NCI-H1930 (cell line): ENCODE results near the gene DUOXA2.
"Not testable (repeated sequence)": the region's sequence is repeated elsewhere in the genome, so short reads cannot be mapped to it uniquely, and the experiment has no call there.

Experiments
- DNase-seq, 2 experiments: peaks; one replicate each; lab custom pipeline; 2025; lab: John Stamatoyannopoulos, UW

Gene DUOXA2

DNA sequence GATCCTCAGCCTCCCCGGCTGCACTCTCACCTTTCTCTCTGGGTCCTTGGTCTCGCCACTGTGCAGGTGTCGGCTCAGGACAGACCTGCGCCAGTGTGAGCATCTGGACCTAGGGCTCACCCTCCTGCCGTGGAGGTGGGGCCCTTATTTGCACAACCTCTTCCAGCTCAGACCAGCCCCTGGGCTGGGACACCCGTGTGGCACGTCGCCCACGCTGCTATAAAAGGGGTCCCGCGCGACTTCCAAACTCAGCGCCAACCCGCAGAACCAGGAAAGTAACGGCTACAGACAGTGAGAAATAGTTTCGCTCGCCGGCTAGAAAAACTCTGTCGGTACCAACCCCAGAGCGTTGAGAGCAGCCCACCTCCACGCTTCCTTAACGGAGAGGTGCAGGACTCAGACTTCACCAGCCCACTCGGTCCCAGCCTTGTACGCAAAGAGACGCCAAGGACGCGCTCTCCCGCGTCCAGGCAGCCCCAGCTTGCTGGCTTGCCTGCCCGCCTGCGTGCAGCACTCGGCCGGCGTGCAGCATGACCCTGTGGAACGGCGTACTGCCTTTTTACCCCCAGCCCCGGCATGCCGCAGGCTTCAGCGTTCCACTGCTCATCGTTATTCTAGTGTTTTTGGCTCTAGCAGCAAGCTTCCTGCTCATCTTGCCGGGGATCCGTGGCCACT, at the start of gene DUOXA2, which contains the start of gene DUOX2:
Gene DUOXA2, plus strand, starts transcription at position 251 of the 675 bp plus-strand sequence. Its CDS starts 280 bp downstream, at position 531.
Gene DUOX2, minus strand, starts transcription at position 97 of the 675 bp plus-strand sequence. CDS start 761 bp downstream, outside the sequence.
- DNase-seq = no peak

DNA sequence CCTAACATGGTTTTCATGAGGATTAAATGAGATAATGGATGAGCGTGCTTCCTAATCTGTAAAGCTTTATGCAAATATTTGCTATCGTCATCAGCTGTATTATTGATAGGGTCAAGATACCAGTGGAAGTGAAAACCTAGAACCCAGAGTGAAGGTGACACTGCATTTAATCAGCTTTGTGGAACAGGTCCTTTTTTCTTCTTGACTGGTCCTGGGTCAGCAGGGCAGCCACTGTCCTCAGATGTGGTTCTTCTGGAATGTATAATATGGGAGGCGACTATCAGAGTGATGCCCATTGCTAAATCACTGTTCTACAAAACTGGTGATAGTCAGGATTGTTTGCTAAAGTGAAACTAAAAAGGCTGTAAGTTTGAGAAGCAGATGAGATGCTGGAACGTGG, 49.7 kb upstream of the DUOXA2 start:
- DNase-seq = no peak

DNA sequence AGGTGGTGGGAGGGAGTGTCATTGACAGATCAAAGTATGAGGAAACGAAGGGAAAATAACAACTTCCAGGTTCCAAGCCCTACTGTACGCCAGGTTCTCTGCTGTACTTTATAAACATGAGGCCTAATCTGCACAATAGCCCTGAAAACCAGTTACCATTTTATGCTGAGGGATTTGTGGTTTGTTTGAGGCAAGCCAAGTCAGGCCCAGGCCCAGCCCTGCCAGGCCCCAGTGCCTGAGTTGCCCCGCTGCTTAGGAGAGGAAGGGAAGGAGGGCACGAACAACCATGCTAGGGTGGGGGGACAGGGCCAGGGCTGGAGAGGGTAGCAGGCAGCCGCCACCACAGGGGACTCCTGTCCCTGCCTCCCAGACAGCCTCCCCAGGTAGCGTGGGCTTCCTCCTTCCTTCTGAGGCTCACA, 44.2 kb upstream of the DUOXA2 start:
- DNase-seq = not testable (repeated sequence)

DNA sequence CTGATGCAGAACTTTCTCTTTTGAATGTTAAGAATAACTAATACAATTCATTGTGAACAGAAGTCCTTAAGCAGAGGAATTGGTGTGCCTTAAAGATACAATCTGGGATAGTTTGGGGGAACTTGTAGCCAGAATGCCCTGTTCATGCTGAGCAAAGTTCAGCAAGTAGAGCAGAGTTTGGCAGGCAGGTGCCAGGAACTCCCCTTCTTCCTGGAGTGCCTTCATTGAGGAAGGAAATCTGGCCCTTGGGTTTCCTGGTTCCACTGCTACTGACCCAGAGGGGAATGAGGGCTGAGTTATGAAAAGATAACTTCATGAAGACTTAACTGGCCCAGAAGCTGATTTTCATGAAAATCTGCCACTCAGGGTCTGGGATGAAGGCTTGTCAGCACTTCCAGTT, 40.5 kb upstream of the DUOXA2 start:
- not testable (repeated sequence) for DNase-seq

DNA sequence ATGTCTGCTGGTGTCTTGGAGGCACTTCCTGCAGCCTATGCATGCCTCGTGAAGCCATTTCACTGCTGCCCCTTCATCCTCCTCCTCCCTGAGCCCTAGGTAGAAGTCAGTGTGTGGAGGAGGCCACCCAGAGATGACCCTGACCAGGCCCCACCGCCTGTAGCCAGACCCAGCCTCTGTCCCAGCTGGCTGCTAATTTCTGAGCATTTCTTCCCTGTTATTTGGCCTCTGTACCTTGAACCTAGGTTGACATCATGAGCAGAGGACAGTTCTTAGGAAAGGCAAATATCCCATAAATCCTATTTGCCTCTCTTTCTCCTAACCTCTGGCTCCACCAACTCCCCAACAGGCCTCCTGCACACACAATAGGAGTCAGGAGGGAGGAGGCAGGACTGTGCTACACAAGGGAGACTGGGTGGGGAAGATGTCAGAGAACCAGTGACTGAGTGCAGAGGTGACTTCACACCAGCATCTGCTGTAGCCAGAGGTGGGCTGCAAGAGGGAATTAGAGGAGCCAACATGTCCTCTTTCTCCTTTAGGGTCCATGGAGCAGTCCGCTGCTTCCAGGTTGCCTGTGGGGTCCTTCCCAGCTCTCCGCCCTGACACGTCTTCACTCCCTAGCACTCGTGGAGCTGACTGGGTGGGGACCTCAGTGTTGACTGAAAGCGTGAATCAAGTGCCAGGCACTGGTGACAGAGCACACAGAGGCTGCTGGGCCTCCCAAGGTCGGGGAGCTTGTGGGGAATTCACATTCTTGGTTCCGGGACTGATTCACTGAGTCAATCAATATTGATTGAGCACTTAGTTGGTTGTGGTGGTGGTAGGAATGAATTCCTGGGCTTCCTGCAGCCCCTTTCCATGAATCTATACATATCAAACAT, 38.4 kb upstream of the DUOXA2 start:
- DNase-seq = not testable (repeated sequence)

DNA sequence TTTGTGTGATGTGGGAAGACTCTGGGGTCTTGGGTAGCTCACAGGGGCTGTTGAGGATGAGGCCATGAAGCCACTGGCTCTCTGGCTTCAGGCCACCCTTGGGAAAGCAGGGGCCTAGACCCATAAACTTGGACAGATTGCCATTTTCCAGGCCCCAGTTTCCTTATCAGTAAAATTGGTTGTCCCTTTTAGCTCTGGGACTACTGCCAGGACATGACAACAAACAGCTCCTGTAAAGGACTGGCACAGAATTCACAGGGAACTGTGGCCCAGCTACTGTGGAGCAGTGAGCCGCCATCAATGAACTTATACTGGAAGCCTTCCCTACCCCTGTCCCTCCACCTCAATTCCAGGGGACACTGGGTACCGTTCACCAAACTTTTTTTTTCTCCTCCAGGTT, 36.7 kb upstream of the DUOXA2 start:
- DNase-seq = not testable (repeated sequence)

DNA sequence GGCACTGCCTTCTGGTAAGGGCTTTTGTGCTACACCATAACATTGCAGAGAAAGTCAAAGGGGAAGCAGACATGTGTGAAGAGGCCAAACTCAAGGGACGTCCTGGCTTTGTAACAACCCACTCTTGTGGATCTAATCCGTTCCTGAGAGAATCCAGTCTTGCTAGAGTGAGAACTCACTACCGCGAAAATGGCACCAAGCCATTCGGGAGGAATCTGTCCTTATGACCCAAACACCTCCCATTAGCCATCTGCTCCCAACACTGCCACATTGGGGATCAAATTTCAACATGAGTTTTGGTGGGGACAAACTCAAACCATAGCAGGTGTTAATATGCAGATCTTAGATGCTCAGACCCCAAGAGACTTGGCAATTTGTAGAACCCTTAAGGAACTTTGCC, 34.9 kb upstream of the DUOXA2 start:
- DNase-seq = not testable (repeated sequence)

DNA sequence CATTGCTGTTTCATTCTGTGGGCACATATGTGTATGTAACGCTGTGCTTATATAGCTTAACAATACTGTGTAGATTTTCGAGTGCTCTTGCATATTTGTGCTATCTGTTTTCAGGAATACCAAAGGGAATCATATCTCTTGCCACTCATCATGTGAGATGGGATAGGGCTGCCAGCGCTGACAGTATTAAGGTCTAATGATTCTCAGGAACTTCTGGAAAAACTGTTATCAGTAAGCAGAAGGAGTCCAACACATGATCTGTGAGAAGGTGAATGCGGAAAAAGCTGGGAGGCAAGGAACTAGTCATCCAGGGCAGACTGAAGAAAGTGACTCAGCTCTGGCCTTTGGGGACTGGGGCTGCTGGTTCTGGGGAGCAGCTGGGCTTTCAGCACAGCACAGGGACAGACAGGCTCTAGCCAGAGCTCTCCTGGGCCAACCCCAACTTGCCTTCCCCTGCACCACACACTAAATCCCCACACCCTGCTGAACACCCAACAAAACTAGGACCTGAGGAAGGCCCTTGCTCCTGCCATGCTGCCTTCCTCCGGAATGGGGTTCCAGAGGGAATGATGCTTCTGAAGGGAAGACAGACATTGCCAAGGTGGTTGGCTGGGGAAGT, 34.4 kb upstream of the DUOXA2 start:
- not testable (repeated sequence) for DNase-seq

DNA sequence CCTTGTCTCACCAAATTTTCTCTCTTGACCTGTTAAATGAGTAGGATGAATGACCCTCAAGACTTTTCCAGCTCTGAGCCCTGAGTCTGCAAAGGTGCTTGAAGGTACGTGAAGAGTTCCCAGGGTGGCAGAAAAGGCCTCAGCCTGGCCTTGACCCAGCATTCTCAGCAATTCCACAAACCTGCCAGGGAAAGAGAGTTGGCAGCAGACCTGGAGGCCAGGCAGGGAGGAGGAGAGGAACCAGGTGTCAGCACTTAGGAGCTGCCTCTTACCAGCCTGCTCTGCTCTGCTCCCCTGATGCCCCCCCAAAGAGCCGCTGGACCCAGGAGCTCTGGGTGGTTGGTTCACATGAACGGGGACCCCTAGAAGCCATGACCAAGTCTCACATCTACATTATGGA, 33.5 kb upstream of the DUOXA2 start:
- DNase-seq = not testable (repeated sequence)

DNA sequence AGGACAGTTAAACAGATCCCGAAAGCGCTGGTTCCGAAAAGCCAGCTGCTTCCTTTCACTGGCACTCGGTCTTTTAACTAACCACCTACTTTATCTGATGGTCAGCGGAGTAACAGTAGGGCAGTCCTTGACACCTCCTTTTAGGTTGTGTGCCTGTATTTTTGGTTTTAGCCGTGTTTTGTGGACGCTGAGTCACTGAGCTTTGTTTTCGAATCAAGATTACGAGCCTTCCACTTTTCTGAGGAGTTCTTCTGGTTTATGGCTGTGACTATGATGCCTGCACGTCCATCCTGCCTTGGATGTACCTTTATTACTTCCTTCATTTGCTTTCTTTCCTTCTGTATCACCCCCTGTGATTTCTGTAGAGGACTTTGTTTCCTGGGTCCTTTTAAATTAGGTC, 31.7 kb upstream of the DUOXA2 start:
- not testable (repeated sequence) for DNase-seq

DNA sequence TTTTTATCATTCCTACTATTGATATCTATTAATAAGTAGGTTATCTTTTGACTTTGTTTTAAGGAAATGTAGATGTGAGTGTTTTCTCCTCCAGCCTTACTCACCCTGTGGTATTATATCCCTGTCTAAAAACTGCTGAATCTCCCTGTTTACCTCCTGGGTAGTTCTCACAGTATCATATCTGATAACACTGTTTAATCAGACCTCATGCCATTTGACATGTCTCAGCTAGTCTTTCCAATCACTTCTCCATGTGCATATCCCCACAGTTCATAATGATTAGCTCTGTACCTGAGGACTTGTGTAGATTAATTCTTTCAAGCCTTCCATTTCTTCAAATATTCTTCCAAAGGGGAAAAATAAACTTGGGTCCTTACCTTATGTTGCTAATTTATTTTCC, 30.9 kb upstream of the DUOXA2 start:
- no peak for DNase-seq

DNA sequence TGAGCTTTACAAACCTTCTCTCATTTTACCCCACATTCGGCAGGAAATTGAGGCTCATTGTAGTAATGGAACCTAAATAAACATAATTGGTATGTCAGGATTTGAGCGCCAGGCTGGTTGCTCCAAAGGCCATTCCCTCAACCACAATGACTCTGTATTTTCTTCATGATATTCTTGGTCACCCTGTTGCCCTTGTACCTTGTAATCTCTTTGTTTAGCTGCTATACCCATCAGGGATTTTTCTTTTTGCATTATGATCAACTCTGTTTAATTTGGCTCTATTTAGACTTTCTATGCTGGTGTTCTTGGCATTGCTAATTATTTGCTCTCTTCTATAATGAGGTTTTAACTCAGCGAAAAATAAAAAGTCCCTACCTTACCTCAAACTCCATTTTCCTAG, 30.0 kb upstream of the DUOXA2 start:
- DNase-seq = no peak

DNA sequence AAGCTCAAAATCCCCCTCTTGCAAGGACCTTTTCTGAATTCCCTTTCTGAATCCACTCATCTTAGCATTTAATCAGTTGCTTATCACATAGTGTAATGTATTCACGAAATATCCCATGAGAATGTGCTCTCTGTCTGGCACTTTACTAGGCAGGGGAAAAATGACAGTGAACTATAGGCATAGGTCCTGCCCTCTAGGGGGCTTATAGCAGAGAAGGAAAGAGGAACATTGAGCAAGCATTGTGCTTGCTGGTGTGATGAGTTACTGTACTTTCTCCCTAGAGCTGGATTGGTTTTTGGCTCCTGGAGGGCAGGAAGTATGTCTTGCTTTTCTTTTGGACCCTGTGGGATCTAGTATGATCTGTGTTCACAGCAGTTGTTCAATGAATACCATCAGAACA, 26.6 kb upstream of the DUOXA2 start:
- DNase-seq = peak in 1 of 2 experiments; percentile 4

DNA sequence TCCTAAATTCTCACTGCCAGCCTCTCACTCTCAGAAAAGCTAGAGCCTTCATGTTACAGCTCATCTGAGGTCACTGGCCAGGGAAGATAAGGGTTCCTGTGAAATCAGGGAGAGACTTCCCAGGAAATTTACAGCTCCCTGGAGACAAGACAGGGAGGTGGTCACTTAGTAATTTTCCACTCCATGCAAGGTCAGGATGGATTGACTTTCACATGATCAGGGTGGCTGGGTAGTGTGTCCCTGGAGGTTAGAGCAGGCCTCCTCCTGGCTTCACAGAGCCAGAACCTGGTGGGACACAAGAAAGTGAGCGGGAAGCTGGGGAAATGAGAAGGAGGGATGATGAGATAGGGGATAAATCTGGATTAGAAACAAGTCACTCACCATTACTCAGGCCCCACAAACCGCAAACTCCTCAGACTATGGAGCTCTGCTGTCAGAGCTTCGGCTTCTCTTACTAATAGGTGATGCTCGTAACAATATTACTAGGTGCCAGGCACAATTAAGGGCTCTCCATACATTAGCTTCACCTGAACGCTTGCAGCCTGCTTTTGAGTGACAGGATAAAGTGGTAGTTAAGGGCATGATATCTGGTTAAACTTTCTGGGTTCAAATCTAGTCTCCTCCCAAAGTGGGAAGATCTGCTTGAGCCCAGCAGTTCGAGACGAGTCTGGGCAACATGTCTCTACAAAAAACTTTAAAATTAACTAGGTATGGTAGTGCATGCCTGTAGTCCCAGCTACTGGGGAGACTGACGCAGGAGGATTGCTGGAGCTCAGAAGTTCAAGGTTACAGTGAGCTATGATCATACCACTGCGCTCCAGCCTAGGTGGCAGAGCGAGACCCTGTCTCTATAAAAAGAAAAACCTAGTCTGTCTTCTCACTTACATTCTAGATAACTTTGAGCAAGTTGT, 25.1 kb upstream of the DUOXA2 start:
- peak in 1 of 2 experiments; percentile 1 for DNase-seq

DNA sequence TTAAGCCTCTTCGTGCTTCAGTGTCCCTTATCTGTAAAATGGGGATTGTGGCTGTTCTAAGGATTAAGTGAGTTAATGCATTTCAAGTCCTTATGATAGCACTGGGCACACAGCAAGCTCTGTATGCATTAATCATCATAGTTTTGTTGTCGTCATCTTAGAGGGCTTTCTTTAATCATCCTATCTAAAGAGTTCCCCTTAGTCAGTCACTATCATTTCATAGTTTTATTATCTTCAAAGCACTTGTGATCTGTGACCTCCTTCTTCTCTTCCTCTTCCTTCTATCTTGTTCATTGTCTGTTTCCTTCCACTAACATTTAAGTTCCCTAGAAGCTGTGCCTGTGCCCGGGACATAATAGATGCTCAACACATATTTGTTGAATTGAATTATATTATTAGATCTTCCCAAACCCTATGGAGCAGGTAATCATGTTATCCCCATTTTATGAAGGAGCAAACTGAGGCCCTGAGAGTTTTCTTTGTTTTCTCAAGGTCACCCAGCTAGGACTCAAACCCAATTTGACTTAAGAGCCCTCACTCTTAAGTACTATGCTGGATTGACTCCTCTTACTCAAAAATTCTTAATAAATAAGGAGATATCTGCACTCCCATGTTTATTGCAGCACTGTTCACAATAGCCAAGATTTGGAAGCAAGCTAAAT, 24.3 kb upstream of the DUOXA2 start:
- DNase-seq = no peak

DNA sequence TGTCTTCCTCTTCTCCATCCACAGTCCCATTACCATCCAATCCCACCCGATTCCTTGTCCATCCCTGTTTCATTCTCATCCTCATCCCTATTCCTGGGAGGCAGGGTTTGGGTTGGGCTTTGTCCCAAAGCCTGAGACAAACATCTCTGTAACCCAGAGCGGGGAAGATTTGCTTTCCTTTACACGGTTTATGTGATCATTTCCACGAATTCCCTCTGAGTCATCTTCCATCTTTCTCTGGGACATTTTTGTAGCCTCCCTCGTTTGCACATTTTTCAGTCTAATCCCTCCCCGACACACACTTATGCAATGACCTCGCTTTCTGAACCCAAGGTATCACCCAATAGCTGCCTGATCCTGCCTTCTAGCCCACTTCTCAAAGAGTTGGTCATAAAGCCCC, 23.0 kb upstream of the DUOXA2 start:
- DNase-seq = no peak

DNA sequence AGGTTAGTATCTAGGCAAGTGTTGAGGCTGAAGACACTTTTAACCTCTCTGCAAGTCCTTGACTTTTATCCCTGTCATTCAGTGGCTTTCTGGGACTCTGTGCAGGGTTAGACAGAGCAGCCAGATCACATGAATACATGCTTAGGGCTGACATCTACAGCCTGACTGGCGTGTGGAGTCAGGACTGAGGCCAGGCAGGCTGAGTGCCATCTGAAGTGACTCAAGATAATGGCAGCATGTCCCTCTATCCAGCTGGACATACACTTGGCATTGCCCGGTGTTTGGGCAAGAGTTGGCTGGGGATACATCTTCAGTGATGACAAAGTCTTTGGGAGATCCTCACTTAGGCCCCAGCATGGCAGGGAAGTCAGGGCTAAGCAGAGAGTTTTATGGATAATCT, 22.6 kb upstream of the DUOXA2 start:
- DNase-seq = no peak

DNA sequence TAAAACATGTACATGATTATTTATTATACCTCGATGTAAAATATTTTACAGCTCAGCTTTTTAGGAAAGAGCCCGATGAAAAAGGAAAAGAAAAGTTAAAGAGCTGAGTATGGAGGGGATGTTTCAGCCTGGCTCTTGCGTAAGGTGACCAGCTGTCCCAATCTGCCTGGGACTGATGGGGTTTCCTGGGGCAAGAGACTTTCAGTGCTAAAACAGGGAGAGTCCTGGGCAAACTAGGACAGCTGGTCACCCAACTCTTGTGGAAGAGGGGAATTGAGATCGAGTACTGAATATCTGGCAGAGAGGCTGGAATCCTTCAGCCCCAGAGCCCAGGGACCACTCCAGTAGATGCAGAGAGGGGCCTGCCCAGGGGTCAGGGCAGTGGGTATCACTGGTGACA, 21.1 kb upstream of the DUOXA2 start:
- DNase-seq = no peak

DNA sequence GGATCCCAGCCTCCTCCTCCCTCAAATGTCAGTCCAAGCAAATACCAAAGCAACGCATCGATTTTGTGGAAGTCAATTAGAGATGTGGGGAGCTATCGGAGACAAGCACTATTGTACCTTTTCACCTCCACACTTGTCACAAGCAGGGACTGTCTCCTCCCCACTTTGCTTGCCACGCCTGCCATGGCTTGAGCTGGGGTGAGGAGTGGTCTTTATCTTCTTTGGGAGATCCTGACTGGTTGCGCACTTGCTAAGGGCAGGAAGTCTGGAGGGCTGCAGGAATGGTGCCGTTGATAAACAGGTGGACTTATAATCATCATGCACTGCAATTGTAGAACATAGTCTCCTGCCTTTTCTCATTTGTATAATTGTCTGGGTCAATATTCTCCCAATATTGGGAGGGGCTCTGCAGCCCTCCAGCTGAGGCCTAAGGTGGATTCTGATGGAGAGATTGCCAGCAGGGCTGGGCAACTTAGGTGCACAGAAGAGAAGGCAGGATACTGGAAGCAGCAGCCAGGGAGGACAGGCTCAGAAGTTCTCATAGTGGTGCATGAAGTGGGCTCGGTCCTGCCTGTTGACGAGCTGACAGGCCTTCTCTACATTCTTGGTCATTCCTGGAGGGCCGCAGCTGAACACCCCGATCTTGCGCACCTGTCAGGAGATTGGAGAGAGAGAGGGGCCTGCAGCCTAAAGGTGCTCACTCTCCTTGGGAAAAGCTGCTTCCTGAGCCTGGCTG, 20.3 kb upstream of the DUOXA2 start:
- no peak for DNase-seq

DNA sequence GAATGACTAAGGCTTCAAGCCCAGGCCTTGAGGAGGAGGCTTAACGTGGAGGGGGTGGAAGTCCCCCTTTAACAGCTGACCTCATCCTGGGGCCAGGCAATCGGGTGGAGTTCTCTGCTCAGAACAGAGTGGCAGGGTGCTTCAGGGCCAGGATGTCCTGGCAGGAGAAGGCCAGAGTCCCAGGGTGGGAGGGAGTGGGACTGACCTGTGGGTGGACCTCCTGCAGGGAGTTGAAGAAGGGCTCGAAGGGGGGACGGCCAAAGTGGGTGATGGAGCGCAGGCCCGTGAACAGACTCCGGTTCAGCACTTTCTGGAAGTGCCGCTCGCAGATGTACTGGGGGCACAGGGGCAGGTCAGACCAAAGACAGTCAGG, 19.8 kb upstream of the DUOXA2 start:
- DNase-seq = no peak
